Gastrocnemius medialis (tissue), 4 donors: Measurements from ENCODE around the gene TOR4A. TPM values are rescaled to one million over a fixed set of nuclear protein-coding genes. Genes with fewer than 3 reads are reported as not detected.

Experiments
- ATAC-seq, 2 donors: fragments of 150-250 bp; one replicate each; pipeline ENCODE4 v1.9.1; 2016
- DNase-seq, 2 donors: peaks; one replicate each; pipeline ENCODE4 v3.0.0-alpha.2; 2019
- H3K27ac ChIP-seq, 4 donors: fragments of 200-600 bp; sonication (generic); 1 replicate in 1 of 4; 2 replicates in 3 of 4; pipeline ENCODE4 v1.5.1; 2016 to 2018; ENCODE audit warnings: mild to moderate bottlenecking in 2 of 4, moderate library complexity in 1 of 4
- H3K27me3 ChIP-seq, 3 donors: fragments of 200-600 bp; sonication (generic) in 2 of 3; 1 replicate in 1 of 3; 2 replicates in 2 of 3; pipeline versions ENCODE4 v1.5.1 to v1.6.0; 2016 to 2019; ENCODE audit warnings: mild to moderate bottlenecking in 1 of 3, moderate library complexity in 1 of 3
- H3K36me3 ChIP-seq, 2 donors: fragments of 200-600 bp; sonication (generic) in 1 of 2; one replicate each; pipeline ENCODE4 v1.5.1; 2017 to 2018
- H3K4me1 ChIP-seq, 2 donors: fragments of 200-600 bp; sonication (generic) in 1 of 2; one replicate each; pipeline ENCODE4 v1.5.1; 2016 to 2017; ENCODE audit warnings: mild to moderate bottlenecking in 2 of 2
- H3K4me3 ChIP-seq, 4 donors: fragments of 200-600 bp; sonication (generic) in 3 of 4; 1 replicate in 1 of 4; 2 replicates in 3 of 4; pipeline ENCODE4 v1.5.1; 2016 to 2019; ENCODE audit warnings: mild to moderate bottlenecking in 2 of 4
- H3K9me3 ChIP-seq, 3 donors: fragments of 200-600 bp; sonication (generic) in 2 of 3; 1 replicate in 1 of 3; 2 replicates in 2 of 3; pipeline ENCODE4 v1.5.1; 2016 to 2019
- POLR2A ChIP-seq, 2 donors: fragments of 450-650 bp; IDR thresholded peaks; one replicate each; pipeline ENCODE4 v1.6.1; 2017; ENCODE audit warnings: antibody characterized with exemption in 2 of 2, mild to moderate bottlenecking in 2 of 2, moderate library complexity in 2 of 2
- in situ Hi-C, 4 donors: fragments of 200-750 bp; cut with MboI; loops; one replicate each; pipeline versions ENCODE4 v1.15.0 to v1.8.0; 2017; ENCODE audit warnings: low sequenced_read_pairs in 4 of 4
- intact Hi-C: fragments of 100-400 bp; cut with DNase I; formaldehyde crosslinking; loops from one replicate; pipeline ENCODE4 v1.15.1; 2023; ENCODE audit warnings: low total_unique reads
- total RNA-seq, 4 donors: library from RNA; depleted of rRNA; stranded (reverse); fragments of >200 nt; gene quantifications; one replicate each; pipeline versions ENCODE4 v1.1.0 to v1.2.3, GENCODE V29; 2016
- TF ChIP-seq, protein P1 (sequence below), 5 experiments: fragments of 450-650 bp in 3 of 5; fragments of 200-600 bp in 2 of 5; sonication (generic) in 2 of 5; IDR thresholded peaks in 4 of 5; conservative IDR thresholded peaks in 1 of 5; 1 replicate in 4 of 5; 2 replicates in 1 of 5; pipeline ENCODE4 v1.5.1; 2016 to 2019; ENCODE audit warnings: antibody characterized with exemption in 5 of 5, mild to moderate bottlenecking in 3 of 5, moderate library complexity in 3 of 5

The TOR4A gene
- total RNA-seq, 4 donors from 2014 or later = 1.2 to 2.8 (median 1.7) TPM

DNA sequence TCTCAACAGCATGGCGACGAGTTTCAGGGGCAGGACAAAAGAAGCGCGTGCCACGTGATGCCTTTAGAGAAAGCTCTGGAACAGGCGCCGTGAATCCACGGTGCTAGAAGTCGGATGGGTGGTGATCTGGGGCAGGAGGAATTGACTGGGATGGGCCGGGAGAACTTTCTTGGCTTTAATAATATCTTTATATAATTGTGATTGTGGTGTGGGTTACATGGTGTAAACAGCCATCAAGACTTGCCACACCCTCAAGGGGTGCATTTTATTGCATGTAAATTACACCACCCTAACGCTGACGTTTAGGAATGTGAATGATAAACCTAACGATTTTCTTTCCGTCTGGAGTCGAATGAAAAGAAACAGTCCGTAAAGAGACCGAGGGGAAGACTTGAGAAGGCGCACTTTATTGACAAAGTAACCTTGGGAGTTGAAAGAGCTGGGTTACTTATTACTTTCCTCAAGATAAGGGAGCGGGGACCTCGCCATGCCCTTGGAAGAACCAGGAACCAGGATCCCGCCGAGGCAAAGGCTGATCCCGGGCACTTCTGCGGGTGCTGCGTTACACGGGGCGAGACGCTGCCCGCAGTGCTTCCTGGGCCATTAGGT lies 16.1 kb downstream of the TOR4A start:
- Histone ChIP-seq H3K4me3 (no peak overlapping the region), H3K27ac (no peak overlapping the region), H3K27me3 (peaks cover 48 to 53% (median 53%) of the 10 kb centered on the region in 3 donors), H3K36me3 (no peaks in the 10 kb centered on the region), H3K9me3 (no peaks in the 10 kb centered on the region), H3K4me1 (peaks cover 0 to 5% of the 10 kb centered on the region in 2 donors)
- DNase-seq (no peak), ATAC-seq (no peak)
- intact Hi-C loops (loop anchor here (2.0 kb wide), 1 partner anchor 113 kb away; no protein-coding TSS in a partner anchor), in situ Hi-C loops (loop anchor here (10.0 to 25.0 kb wide), 2 partner anchors 111 to 119 kb away; partner anchors contain the start of genes EXD3 (in 3 of the 4) and NOXA1 (in 3 of the 4))
- TF ChIP-seq POLR2A (IDR thresholded peaks at IDR 0.05) = no peak
- TF ChIP-seq, protein P1, sequence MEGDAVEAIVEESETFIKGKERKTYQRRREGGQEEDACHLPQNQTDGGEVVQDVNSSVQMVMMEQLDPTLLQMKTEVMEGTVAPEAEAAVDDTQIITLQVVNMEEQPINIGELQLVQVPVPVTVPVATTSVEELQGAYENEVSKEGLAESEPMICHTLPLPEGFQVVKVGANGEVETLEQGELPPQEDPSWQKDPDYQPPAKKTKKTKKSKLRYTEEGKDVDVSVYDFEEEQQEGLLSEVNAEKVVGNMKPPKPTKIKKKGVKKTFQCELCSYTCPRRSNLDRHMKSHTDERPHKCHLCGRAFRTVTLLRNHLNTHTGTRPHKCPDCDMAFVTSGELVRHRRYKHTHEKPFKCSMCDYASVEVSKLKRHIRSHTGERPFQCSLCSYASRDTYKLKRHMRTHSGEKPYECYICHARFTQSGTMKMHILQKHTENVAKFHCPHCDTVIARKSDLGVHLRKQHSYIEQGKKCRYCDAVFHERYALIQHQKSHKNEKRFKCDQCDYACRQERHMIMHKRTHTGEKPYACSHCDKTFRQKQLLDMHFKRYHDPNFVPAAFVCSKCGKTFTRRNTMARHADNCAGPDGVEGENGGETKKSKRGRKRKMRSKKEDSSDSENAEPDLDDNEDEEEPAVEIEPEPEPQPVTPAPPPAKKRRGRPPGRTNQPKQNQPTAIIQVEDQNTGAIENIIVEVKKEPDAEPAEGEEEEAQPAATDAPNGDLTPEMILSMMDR (IDR thresholded peaks at IDR 0.05 in 4 of 5, conservative IDR thresholded peaks at IDR 0.05 in 1 of 5) = no peak

DNA sequence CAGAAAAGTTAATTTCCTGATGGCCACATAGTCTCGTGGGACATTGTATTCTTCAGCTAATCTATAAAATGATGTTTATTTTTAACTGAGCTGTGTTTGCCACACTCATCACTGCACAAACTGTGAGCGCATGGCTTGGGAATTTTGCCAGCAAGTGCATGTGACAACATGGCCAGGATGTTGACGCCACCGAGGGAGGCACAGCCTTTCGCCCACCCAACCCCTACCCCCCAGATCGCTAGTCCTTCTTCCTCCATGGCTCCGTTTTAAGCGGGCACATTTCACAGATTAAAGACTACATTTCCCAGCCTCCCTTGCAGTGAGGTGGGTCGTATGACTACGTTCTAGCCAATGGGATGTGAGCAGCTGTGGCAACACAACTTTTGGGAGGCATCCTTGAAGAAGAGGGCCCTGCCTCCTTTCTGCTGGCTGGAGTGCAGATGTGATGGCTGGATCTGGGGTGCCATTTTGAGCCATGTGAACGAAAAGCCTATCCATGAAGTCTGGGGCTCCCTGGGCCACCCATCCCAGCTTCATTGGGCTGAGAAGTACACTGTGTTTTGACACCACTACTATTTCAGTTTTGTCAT lies 16.7 kb downstream of the TOR4A start:
- ATAC-seq = peak in 1 of 2 donors; percentile 7
- Histone ChIP-seq H3K27ac (no peak overlapping the region), H3K9me3 (no peaks in the 10 kb centered on the region), H3K27me3 (peaks cover 54 to 59% (median 58%) of the 10 kb centered on the region in 3 donors), H3K36me3 (no peaks in the 10 kb centered on the region), H3K4me1 (peaks cover 0 to 5% of the 10 kb centered on the region in 2 donors), H3K4me3 (no peak overlapping the region)
- TF ChIP-seq, protein P1 (IDR thresholded peaks at IDR 0.05 in 4 of 5, conservative IDR thresholded peaks at IDR 0.05 in 1 of 5) = no peak
- no peak for TF ChIP-seq POLR2A (IDR thresholded peaks at IDR 0.05)
- intact Hi-C loops (loop anchor here (2.0 kb wide), 1 partner anchor 113 kb away; no protein-coding TSS in a partner anchor), in situ Hi-C loops (loop anchor here (10.0 to 25.0 kb wide), 2 partner anchors 111 to 118 kb away; partner anchors contain the start of genes EXD3 (in 3 of the 4) and NOXA1 (in 3 of the 4))
- DNase-seq = no peak

DNA sequence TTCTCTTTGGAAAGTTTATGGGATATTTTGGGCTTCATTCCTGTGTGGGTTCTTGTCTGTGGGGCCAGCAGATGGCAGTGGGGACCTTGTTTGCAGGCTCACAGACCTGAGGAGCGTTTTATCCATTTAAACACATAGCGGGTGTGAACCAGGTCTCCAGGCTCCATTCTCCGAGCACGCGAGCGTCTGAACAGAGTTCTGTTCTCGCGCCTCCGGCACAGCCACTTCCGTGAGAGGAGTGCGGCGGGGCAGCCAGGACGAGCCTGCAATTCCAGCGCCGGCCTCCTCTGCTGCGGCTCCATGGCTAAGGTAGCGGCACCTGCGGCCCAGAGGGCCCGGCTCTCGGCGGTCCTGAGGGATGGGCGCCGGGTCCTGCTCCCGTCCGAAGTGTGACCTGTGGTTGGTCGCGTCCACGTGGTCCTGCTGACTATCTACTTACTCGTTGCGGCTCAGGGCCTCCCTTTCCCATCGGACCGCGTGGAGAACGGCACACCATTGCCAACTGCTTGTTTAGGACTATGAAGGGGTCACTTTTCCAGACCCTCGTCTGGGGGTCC lies 17.2 kb downstream of the TOR4A start:
- intact Hi-C loops (loop anchor here (2.0 kb wide), 1 partner anchor 112 kb away; no protein-coding TSS in a partner anchor), in situ Hi-C loops (loop anchor here (10.0 to 25.0 kb wide), 2 partner anchors 110 to 118 kb away; partner anchors contain the start of genes EXD3 (in 3 of the 4) and NOXA1 (in 3 of the 4))
- Histone ChIP-seq H3K4me1 (peaks cover 0 to 5% of the 10 kb centered on the region in 2 donors), H3K9me3 (no peaks in the 10 kb centered on the region), H3K4me3 (peak overlapping the region in 2 of 4 donors; percentile 22 to 41), H3K27me3 (peaks cover 57 to 64% (median 63%) of the 10 kb centered on the region in 3 donors), H3K27ac (no peak overlapping the region), H3K36me3 (no peaks in the 10 kb centered on the region)
- ATAC-seq (peak in 1 of 2 donors; percentile 12), DNase-seq (no peak)
- TF ChIP-seq, protein P1 (IDR thresholded peaks at IDR 0.05 in 4 of 5, conservative IDR thresholded peaks at IDR 0.05 in 1 of 5) = no peak
- TF ChIP-seq POLR2A (IDR thresholded peaks at IDR 0.05) = no peak

DNA sequence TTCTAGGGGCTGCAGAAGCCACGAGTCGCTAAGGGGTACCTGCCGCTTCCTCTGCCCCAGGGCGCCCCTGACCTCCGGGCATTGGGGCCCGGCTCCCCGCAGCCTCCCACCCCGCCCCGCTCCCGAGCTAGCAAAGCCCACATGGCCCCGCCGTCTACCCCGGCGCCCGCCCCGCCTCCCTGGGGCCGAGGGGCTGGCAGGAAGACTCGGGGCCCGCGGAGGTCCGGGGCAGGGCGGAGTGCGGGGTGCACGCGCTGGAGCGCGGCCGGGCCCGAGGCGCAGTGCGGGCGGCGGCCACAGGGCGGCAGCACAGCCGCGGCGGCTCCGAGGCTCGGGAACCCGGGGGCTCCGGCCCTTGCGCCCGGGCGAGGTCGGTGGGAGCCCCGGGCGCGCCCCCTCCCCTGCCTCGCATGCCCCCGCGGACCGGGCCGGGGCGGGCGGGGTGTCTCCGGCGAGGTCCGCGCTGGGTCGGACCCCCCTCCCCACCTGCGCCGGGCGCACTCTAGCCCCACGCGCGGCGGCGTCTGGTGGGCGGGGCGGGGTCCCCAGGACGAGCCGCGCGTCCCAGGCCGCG lies 17.8 kb downstream of the TOR4A start:
- in situ Hi-C loops = loop anchor here (10.0 to 25.0 kb wide), 2 partner anchors 109 to 117 kb away; partner anchors contain the start of genes EXD3 (in 3 of the 4) and NOXA1 (in 3 of the 4)
- Histone ChIP-seq H3K4me1 (peaks cover 0 to 5% of the 10 kb centered on the region in 2 donors), H3K4me3 (peak overlapping the region in 2 of 4 donors; percentile 41 to 44), H3K27ac (peak overlapping the region in 1 of 4 donors; percentile 81), H3K27me3 (peaks cover 63 to 70% (median 69%) of the 10 kb centered on the region in 3 donors), H3K9me3 (no peaks in the 10 kb centered on the region), H3K36me3 (no peaks in the 10 kb centered on the region)
- no peak for TF ChIP-seq POLR2A (IDR thresholded peaks at IDR 0.05)
- TF ChIP-seq, protein P1 (IDR thresholded peaks at IDR 0.05 in 4 of 5, conservative IDR thresholded peaks at IDR 0.05 in 1 of 5) = peak in 4 of 5 experiments; percentile 69 to 90 (median 81)
- DNase-seq (no peak), ATAC-seq (peak in 1 of 2 donors; percentile 49)
- intact Hi-C loops = loop anchor here (2.0 kb wide), 1 partner anchor 111 kb away; no protein-coding TSS in a partner anchor
